Keratinocyte (primary cell): ENCODE data around the gene ITGB1BP1. TPM values are rescaled to one million over a fixed set of nuclear protein-coding genes. Genes with fewer than 3 reads are reported as not detected.

Experiments
- DNase-seq: peaks from one replicate; pipeline ENCODE4 v3.0.0-alpha.2; 2011; ENCODE audit warnings: low read depth, missing footprints, low spot score
- FAIRE-seq: peaks from 2 replicates; lab custom pipeline; 2011; peaks lifted over from hg19 to GRCh38; lab: Jason Lieb, UNC
- H2AFZ ChIP-seq: 2 replicates; pipeline ENCODE4 v1.6.0; 2012; ENCODE audit warnings: low read length, control low read depth, inconsistent platforms; ENCODE audit not compliant: control insufficient read depth
- H3K27ac ChIP-seq: 2 replicates; pipeline ENCODE4 v1.5.1; 2011; ENCODE audit warnings: low read length; ENCODE audit not compliant: control insufficient read depth, insufficient read depth
- H3K27me3 ChIP-seq: 3 replicates; pipeline ENCODE4 v1.6.0; 2011; ENCODE audit warnings: low read length; ENCODE audit not compliant: control insufficient read depth, insufficient read depth; ENCODE audit errors: extremely low read depth
- H3K36me3 ChIP-seq, 2 experiments: 2 replicates in 1 of 2; 3 replicates in 1 of 2; pipeline ENCODE4 v1.5.1; 2011; ENCODE audit warnings: low read length in 2 of 2, mild to moderate bottlenecking in 1 of 2; ENCODE audit not compliant: control insufficient read depth in 2 of 2, insufficient read depth in 2 of 2; ENCODE audit errors: extremely low read depth in 1 of 2
- H3K4me1 ChIP-seq: 3 replicates; pipeline ENCODE4 v1.5.1; 2011; ENCODE audit warnings: low read length; ENCODE audit not compliant: control insufficient read depth, insufficient read depth; ENCODE audit errors: extremely low read depth
- H3K4me2 ChIP-seq: 3 replicates; pipeline ENCODE4 v1.6.0; 2011; ENCODE audit warnings: low read depth, low read length; ENCODE audit not compliant: control insufficient read depth, insufficient read depth; ENCODE audit errors: extremely low read depth
- H3K4me3 ChIP-seq, 3 experiments: fragments of 200-600 bp in 1 of 3; sonication (generic) in 1 of 3; 2 replicates in 2 of 3; 3 replicates in 1 of 3; pipeline ENCODE4 v1.5.1; 2011 to 2016; ENCODE audit warnings: low read length in 3 of 3, mild to moderate bottlenecking in 3 of 3, control low read depth in 2 of 3, inconsistent platforms in 1 of 3, low read depth in 1 of 3, mixed read lengths in 1 of 3, mixed run types in 1 of 3, moderate library complexity in 1 of 3; ENCODE audit not compliant: control insufficient read depth in 2 of 3, insufficient read depth in 2 of 3; ENCODE audit errors: extremely low read depth in 1 of 3
- H3K79me2 ChIP-seq: 2 replicates; pipeline ENCODE4 v1.6.0; 2012; ENCODE audit warnings: low read length; ENCODE audit not compliant: control insufficient read depth, insufficient read depth
- H3K9ac ChIP-seq: 3 replicates; pipeline ENCODE4 v1.6.0; 2011; ENCODE audit warnings: low read length; ENCODE audit not compliant: control insufficient read depth, insufficient read depth; ENCODE audit errors: extremely low read depth
- H3K9me1 ChIP-seq: 3 replicates; pipeline ENCODE4 v1.6.0; 2011; ENCODE audit warnings: low read length; ENCODE audit not compliant: control insufficient read depth, insufficient read depth; ENCODE audit errors: extremely low read depth
- H3K9me3 ChIP-seq: 2 replicates; pipeline ENCODE4 v1.5.1; 2012; ENCODE audit warnings: low read depth, low read length; ENCODE audit not compliant: control insufficient read depth
- H4K20me1 ChIP-seq: 3 replicates; pipeline ENCODE4 v1.6.0; 2011; ENCODE audit warnings: low read length; ENCODE audit not compliant: control insufficient read depth, insufficient read depth; ENCODE audit errors: extremely low read depth
- CTCF ChIP-seq, 3 experiments: IDR thresholded peaks in 1 of 3; conservative IDR thresholded peaks in 1 of 3; optimal IDR thresholded peaks in 1 of 3; 2 replicates in 2 of 3; 3 replicates in 1 of 3; pipeline versions ENCODE3 to v1.5.1; 2011; ENCODE audit warnings: low read length in 3 of 3, mild to moderate bottlenecking in 3 of 3, moderate library complexity in 2 of 3, control low read depth in 1 of 3, inconsistent platforms in 1 of 3; ENCODE audit not compliant: insufficient read depth in 2 of 3; ENCODE audit errors: extremely low read depth in 1 of 3
- EZH2 ChIP-seq: IDR thresholded peaks from one replicate; pipeline ENCODE4 v1.6.1; 2012; ENCODE audit warnings: inconsistent platforms, mild to moderate bottlenecking, low read length, moderate library complexity
- dilution Hi-C: fragments of 300-500 bp; cut with MboI; formaldehyde crosslinking; loops from one replicate; pipeline ENCODE4 v1.7.0; 2020; ENCODE audit warnings: low sequenced_read_pairs; ENCODE audit not compliant: extremely low pct_ligation_motif_present
- polyA plus RNA-seq, 5 experiments: library from polyadenylated mRNA; depleted of rRNA in 3 of 5; stranded (reverse) in 3 of 5; stranded (forward) in 1 of 5; unstranded in 1 of 5; fragments of >200 nt; gene quantifications; 1 replicate in 1 of 5; 2 replicates in 3 of 5; 3 replicates in 1 of 5; pipeline versions ENCODE4 v1.2.1 to v1.2.3, GENCODE V29; 2011 to 2012; ENCODE audit warnings: missing spikeins in 2 of 5, low read depth in 1 of 5, low replicate concordance in 1 of 5

Gene ITGB1BP1
- polyA plus RNA-seq, 1 donor (not counting 4 experiments of a cell fraction or from before 2014, with no cell fraction given) = 169 TPM

GRCh38 chr2:9422321-9423099 is 818 bp downstream of the ITGB1BP1 start:
- FAIRE-seq (no peak), DNase-seq (no peak)
- dilution Hi-C loops = no loop called here
- Histone ChIP-seq H3K27ac (peak overlapping the region; percentile 93), H3K9me1 (peaks cover 2% of the 10 kb centered on the region), H3K36me3 (peaks cover 0 to 12% of the 10 kb centered on the region in 2 experiments), H3K9me3 (no peaks in the 10 kb centered on the region), H3K4me2 (peak overlapping the region; percentile 95), H2AFZ (peak overlapping the region; percentile 93), H3K9ac (peak overlapping the region; percentile 97), H3K4me3 (peak overlapping the region; percentile 86 to 98 (median 87)), H3K27me3 (no peaks in the 10 kb centered on the region), H3K4me1 (peaks cover 18% of the 10 kb centered on the region), H3K79me2 (peaks cover 69% of the 10 kb centered on the region), H4K20me1 (peaks cover 2% of the 10 kb centered on the region)
- no peak for TF ChIP-seq CTCF (optimal IDR thresholded peaks at IDR 0.05 in 1 of 3, IDR thresholded peaks at IDR 0.05 in 1 of 3, conservative IDR thresholded peaks at IDR 0.05 in 1 of 3; ENCODE audit: extremely low read depth in 1 of 3, insufficient read depth in 2 of 3, low read length in 3 of 3)
- no peak for TF ChIP-seq EZH2

GRCh38 chr2:9420495-9420894 is 2.8 kb downstream of the ITGB1BP1 start:
- H3K4me1 ChIP-seq = peaks cover 30% of the 10 kb centered on the region
- H3K79me2 ChIP-seq = peaks cover 72% of the 10 kb centered on the region
- H3K4me2 ChIP-seq = no peak overlapping the region
- no peak for DNase-seq
- H3K36me3 ChIP-seq = peaks cover 2 to 19% of the 10 kb centered on the region in 2 experiments
- H3K9me1 ChIP-seq = peaks cover 5% of the 10 kb centered on the region
- H3K4me3 ChIP-seq = no peak overlapping the region
- H3K9ac ChIP-seq = no peak overlapping the region
- TF ChIP-seq EZH2 (no peak), CTCF (optimal IDR thresholded peaks at IDR 0.05 in 1 of 3, IDR thresholded peaks at IDR 0.05 in 1 of 3, conservative IDR thresholded peaks at IDR 0.05 in 1 of 3; ENCODE audit: extremely low read depth in 1 of 3, insufficient read depth in 2 of 3, low read length in 3 of 3) (no peak)
- no peak for FAIRE-seq
- no peak overlapping the region for H3K27ac ChIP-seq
- no peaks in the 10 kb centered on the region for H3K27me3 ChIP-seq
- no peak overlapping the region for H2AFZ ChIP-seq
- H3K9me3 ChIP-seq = no peaks in the 10 kb centered on the region
- H4K20me1 ChIP-seq = peaks cover 2% of the 10 kb centered on the region
- dilution Hi-C loops = no loop called here
